GM19455 (cell line): Measurements from ENCODE around the gene PRDM7.
"Not testable (repeated sequence)": the region's sequence is repeated elsewhere in the genome, so short reads cannot be mapped to it uniquely, and the experiment has no call there.

Experiments used
- ATAC-seq: cut with Tn5 transposase; IDR thresholded peaks from one replicate; pipeline ENCODE4 v1.9.1; 2021; ENCODE audit not compliant: unreplicated experiment

Gene PRDM7

DNA sequence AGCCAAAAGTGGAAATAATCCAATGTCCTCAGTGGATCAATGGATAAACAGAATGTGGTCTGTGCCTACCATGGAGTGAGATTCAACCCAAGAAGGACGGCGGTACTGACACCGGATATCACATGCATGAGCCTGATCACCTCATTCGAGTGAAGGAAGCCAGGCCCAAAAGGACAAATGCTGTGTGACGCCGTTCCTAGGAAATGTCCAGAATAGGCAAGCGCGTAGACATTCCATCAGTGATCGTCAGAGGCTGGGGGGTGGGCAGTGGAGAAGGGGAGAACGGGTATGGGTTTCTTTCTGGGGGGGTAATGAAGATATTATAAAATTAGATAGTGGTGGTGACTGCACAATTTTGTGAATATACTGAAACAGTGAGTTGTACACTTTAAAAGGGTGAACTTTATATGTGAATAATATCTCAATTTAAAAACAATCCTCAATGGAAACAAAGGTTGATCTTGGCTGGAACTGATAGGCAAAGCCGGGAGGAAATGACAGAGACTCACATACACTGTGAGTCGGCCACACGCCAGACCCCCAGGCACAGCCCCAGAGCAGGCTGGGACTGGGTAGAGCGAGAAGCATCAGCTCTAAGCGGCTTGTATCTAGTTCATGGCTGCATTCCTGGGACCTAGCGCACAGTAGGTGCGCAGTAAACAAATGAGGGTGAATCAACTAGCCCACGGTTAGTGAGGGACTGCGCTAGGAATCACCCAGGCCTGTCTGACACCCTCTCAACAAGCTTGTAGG is 61.4 kb downstream of the PRDM7 start:
- ATAC-seq = no peak

DNA sequence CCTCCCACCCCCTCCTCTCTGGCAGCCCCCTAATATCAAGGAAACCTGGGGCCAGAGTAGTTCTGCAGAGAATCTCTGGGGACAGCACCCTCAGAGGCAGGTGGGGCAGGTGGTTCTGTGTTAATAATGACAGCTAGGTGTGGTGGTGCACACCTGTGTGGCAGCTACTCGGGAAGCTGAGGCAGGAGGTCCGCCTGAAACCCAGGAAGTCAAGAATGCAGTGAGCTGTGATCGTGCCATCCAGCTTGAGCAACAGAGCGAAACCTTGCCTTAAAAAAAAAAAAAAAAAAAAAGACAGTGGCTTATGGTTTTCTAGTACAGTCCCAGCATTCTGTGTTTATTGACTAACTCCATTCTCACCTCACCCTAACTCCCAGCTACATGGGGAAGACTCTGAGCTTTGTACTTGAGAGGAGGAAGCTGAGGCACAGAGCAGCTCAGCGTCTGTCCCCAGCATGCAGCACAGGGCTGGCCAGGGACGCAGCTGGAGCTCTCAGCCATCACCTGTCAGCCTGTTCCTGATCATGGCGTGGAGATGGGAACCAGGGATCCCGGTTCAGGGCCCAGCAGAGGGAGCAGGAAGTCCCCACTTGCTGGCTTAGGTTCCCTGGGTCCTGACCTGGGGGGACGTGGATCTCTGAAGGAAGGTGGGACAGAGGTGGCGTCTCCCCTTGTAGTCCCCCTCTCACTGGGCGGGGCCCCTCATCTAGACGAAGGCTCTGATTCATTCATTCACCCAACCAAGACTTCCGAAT is 64.0 kb downstream of the PRDM7 start:
- no peak for ATAC-seq

DNA sequence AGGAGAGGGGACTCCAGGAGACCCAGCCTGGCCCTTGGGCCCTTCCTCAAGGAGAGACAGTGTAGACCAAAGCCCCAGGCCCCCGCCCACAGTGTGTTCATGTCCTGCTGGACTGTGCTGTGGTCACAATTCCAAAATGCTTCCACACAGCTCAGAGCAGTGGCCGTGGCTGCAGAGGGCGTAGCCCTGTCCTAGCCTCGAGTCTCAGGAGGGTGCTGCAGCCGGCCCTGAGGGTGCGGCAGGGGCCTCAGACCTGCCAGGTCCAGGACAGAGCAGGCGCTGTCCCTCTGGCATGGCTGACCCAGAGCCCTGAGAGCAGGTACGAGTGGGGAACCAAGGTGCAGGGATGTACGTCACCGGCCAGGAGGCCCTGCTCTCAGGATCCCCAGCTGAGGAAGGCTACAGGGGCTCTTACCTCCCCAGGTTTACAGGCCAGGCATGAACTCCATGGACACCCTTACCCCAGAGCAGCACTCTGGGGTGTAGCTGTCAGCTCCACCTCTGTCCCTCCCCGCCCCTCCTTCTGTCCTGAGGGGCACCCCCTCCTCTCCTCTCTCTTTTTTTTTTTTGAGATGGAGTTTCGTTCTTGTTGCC is 65.1 kb downstream of the PRDM7 start:
- no peak for ATAC-seq

DNA sequence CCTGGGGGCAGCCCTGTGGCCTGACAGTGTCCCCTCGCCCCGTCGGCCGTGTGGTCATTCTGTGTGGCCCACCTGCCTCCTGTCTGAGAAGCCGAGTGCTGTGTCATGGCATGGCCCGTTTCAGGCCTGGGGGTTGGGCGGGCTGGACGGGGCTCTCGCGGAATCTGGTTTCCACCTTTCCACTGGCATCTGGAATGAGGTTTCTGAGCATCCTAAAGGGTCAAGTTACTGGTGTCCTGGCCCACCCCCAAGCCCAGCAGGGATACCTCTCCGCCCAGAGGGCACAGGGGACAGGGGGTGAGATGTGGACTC is 65.7 kb downstream of the PRDM7 start:
- no peak for ATAC-seq

DNA sequence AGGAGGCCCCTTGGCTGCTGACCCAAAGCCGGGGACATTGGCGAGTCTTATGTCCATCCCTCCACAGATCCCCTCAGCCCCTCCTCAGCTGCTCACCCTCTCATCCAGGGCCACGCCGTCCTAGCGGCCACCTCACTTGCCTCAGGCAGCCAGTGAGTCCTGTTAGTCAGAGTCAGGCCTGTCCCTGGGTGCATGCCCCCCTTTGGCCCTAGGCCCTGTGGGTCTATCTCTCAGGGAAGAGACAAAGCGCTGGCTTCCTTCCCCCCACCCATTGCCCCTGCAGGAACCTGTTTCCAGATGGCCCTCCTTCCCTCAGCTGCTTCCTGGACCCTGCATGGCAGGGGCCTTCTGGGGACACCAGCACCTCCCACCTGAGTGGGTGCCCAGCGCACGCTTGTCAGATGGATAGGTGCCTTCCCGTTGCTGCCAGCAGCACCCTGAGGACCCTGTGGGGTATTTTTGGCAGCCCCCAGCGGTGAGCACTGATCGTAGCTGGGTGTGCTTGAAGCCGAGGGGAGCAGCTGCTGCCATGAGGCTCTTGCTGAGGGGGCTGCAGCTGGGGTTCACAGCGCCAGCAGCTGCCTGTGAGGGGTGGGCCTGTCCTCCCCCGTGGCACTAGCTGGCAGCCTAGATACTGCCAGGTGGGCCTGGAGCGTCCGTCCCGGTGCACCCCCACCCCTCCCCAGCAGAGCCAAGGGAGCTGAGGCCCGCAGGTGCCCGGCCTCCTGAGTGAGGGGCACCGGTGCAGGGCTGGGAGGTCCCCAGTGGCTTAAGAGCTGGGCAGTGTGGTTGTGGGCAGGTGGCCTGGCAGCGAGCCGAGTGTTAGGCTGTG is 66.2 kb downstream of the PRDM7 start:
- ATAC-seq = no peak

DNA sequence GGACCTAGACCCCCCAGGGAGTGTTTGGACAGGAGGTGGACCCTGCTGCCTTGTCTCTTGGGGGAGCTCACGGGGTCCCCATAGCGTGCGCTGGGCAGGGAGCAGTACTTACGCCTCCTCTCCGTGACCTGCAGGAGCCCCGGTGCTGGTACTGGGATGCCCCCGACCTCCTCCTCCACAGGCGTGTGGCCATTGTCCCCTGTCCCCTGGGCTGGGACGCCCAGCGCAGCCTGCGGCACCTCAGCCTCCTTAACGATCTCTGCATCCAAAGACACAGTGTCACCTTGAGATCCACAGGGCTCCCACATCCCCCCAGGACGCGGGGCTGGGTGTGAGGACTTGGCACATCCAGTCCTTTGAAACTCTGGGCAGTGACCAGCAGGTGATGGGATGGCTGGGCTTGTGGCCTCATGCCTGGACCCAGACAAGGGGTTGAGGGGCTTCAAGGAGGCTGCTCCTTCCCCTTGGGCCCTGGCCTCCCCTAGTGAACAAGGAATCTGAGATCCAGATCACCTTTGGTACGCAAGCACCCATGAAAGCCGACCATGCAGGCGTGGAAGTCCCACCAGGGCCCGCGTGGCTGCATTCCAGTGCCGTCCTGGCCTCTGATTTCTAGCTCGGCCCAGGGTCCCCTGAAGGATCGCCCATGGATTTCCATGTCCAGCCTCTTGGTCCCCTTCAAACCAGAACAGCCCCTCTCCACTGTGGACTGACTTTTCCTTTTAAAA is 67.8 kb downstream of the PRDM7 start:
- no peak for ATAC-seq

DNA sequence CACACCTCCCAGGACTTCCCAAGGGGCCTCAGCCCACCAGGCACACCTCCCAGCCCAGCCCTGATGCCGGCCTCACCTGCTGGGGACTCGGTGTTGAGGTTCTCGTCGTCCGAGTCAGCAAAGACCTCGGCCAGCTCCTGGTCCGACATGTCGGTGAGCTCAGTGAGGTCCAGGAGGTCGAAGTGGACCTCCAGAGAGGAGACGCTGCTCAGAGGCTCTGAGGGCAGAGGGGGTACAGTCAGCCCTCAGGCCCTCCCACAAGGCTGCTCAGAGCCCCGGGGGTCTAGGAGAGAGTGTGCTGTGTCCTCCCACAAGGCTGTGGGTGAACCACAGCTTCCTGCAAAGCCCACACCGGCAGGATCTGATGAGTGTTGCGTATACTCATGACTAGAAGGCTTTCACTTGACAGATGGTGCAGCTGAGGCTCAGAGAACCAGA is 68.4 kb downstream of the PRDM7 start:
- no peak for ATAC-seq

DNA sequence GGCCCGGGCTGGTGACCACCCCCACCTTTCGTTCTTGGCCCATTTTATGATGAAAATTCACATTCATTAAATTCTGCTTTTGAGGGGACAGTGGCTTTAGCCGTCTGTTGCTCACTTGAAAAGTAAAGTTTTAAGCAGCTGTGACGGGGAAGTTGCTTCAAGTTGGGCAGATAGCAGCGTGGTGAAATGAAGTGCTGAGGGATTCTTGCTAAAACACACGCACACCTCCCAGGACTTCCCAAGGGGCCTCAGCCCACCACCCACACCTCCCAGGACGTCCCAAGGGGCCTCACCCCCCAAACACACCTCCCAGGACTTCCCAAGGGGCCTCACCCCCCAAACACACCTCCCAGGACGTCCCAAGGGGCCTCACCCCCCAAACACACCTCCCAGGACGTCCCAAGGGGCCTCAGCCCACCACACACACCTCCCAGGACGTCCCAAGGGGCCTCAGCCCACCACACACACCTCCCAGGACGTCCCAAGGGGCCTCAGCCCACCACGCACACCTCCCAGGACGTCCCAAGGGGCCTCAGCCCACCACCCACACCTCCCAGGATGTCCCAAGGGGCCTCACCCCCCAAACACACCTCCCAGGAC is 69.4 kb downstream of the PRDM7 start:
- not testable (repeated sequence) for ATAC-seq

DNA sequence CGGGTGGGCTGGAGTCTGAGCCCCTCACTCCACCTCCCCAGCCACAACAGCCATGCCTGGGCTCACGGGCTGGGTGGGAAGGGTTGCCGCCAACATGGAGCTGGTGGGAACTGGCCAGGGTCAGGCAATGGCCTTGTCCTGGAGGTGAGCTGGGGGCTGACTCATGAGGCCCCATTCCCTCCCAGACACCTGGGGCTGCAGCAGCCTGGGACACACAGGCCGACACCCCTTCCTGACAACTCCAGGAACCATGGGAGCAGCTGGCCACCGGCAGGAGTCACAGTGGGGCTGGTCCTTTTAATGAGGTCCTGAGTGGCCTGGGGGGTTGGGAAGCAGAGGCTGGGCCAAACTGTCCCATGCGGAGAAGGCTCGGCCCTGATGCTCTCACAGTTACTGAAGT is 70.1 kb downstream of the PRDM7 start:
- no peak for ATAC-seq
